WTC11 (cell line): Measurements from ENCODE around the gene ADGRB2. TPM values are rescaled to one million over a fixed set of nuclear protein-coding genes. Genes with fewer than 3 reads are reported as not detected.

Experiments used
- ATAC-seq: fragments of 200-7000 bp; cut with Tn5 transposase; 2 replicates; pipeline ENCODE4 v1.10.0; 2021; ENCODE audit warnings: mild to moderate bottlenecking, moderate library complexity
- CTCF ChIA-PET: fragments of 300-600 bp; sonication (Branson Sonifier 250); formaldehyde crosslinking; loops from one replicate; lab custom pipeline; 2021; ENCODE audit warnings: antibody characterized with exemption; lab: Charles Lee
- POLR2A ChIA-PET: fragments of 350-600 bp; sonication (Branson Sonifier 250); formaldehyde crosslinking; loops from one replicate; lab custom pipeline; 2021; ENCODE audit warnings: antibody characterized with exemption; lab: Charles Lee
- DNase-seq: peaks from one replicate; pipeline ENCODE4 v3.0.0; 2021; ENCODE audit warnings: low spot score
- H3K27ac Mint-ChIP-seq: 2 replicates; pipeline ENCODE4 v1.8.0; 2021; ENCODE audit warnings: mixed read lengths
- H3K27me3 Mint-ChIP-seq: 2 replicates; pipeline ENCODE4 v1.8.0; 2021; ENCODE audit warnings: low read depth, mild to moderate bottlenecking, moderate library complexity, mixed read lengths
- H3K36me3 Mint-ChIP-seq: 2 replicates; pipeline ENCODE4 v1.8.0; 2021; ENCODE audit warnings: mixed read lengths
- H3K4me1 Mint-ChIP-seq: 2 replicates; pipeline ENCODE4 v1.8.0; 2022; ENCODE audit warnings: mixed read lengths
- H3K4me3 Mint-ChIP-seq: 2 replicates; pipeline ENCODE4 v1.8.0; 2021; ENCODE audit warnings: mild to moderate bottlenecking, moderate library complexity, mixed read lengths
- H3K9me3 Mint-ChIP-seq: 2 replicates; pipeline ENCODE4 v1.8.0; 2021; ENCODE audit warnings: mixed read lengths
- CREM ChIP-seq: sonication (generic); formaldehyde crosslinking; IDR thresholded peaks from 2 replicates; pipeline ENCODE4 v1.8.1; 2022; ENCODE audit warnings: mild to moderate bottlenecking, missing genetic modification reagents, moderate library complexity
- FOXJ3 ChIP-seq: sonication (generic); formaldehyde crosslinking; IDR thresholded peaks from 2 replicates; pipeline ENCODE4 v1.9.0; 2021; ENCODE audit warnings: missing genetic modification reagents, mild to moderate bottlenecking, borderline replicate concordance
- FOXK1 ChIP-seq: sonication (generic); formaldehyde crosslinking; IDR thresholded peaks from 2 replicates; pipeline ENCODE4 v1.8.0; 2022; ENCODE audit warnings: mild to moderate bottlenecking, moderate library complexity, missing genetic modification reagents
- GRHL2 ChIP-seq: fragments of 250-450 bp; sonication (Bioruptor Pico); IDR thresholded peaks from 2 replicates; pipeline ENCODE4 v1.8.0; 2022; ENCODE audit warnings: mild to moderate bottlenecking, moderate library complexity; ENCODE audit not compliant: insufficient replicate concordance, severe bottlenecking
- GTF2I ChIP-seq: fragments of 250-450 bp; sonication (Bioruptor Pico); conservative IDR thresholded peaks from 2 replicates; pipeline ENCODE4 v1.4.0; 2021; ENCODE audit warnings: mild to moderate bottlenecking
- HMGA2 ChIP-seq: fragments of 250-450 bp; sonication (Bioruptor Pico); IDR thresholded peaks from 2 replicates; pipeline ENCODE4 v1.4.0; 2021; ENCODE audit warnings: mild to moderate bottlenecking, moderate library complexity
- IRF2 ChIP-seq: sonication (generic); formaldehyde crosslinking; IDR thresholded peaks from 2 replicates; pipeline ENCODE4 v1.8.0; 2022; ENCODE audit warnings: low read depth, missing genetic modification reagents, borderline replicate concordance
- JUN ChIP-seq: sonication (generic); formaldehyde crosslinking; IDR thresholded peaks from 2 replicates; pipeline ENCODE4 v1.8.0; 2023; ENCODE audit warnings: mild to moderate bottlenecking, missing genetic modification reagents
- KAT7 ChIP-seq: sonication (generic); formaldehyde crosslinking; IDR thresholded peaks from 2 replicates; pipeline ENCODE4 v1.8.1; 2023; ENCODE audit warnings: missing genetic modification reagents, mild to moderate bottlenecking, borderline replicate concordance
- NFE2L1 ChIP-seq: sonication (generic); formaldehyde crosslinking; IDR thresholded peaks from 2 replicates; pipeline ENCODE4 v1.8.1; 2023; ENCODE audit warnings: missing genetic modification reagents
- NR1H2 ChIP-seq: sonication (generic); formaldehyde crosslinking; IDR thresholded peaks from 2 replicates; pipeline ENCODE4 v1.9.0; 2021; ENCODE audit warnings: mild to moderate bottlenecking, moderate library complexity, missing genetic modification reagents
- OVOL2 ChIP-seq: fragments of 250-450 bp; sonication (Bioruptor Pico); IDR thresholded peaks from 2 replicates; pipeline ENCODE4 v1.9.0; 2021; ENCODE audit warnings: mild to moderate bottlenecking, borderline replicate concordance
- PRRX2 ChIP-seq: fragments of 250-450 bp; sonication (Bioruptor Pico); IDR thresholded peaks from 2 replicates; pipeline ENCODE4 v1.8.0; 2021; ENCODE audit warnings: mild to moderate bottlenecking
- RELA ChIP-seq: sonication (generic); formaldehyde crosslinking; IDR thresholded peaks from 2 replicates; pipeline ENCODE4 v1.8.1; 2022; ENCODE audit warnings: missing genetic modification reagents, mild to moderate bottlenecking, borderline replicate concordance
- SOX15 ChIP-seq: fragments of 250-450 bp; sonication (Bioruptor Pico); IDR thresholded peaks from 2 replicates; pipeline ENCODE4 v1.9.0; 2021; ENCODE audit warnings: mild to moderate bottlenecking
- TEAD4 ChIP-seq: sonication (generic); formaldehyde crosslinking; IDR thresholded peaks from 2 replicates; pipeline ENCODE4 v1.8.0; 2022; ENCODE audit warnings: mild to moderate bottlenecking, missing genetic modification reagents
- TP53 ChIP-seq: sonication (generic); formaldehyde crosslinking; IDR thresholded peaks from 2 replicates; pipeline ENCODE4 v1.8.1; 2023; ENCODE audit warnings: mild to moderate bottlenecking, missing genetic modification reagents
- USF1 ChIP-seq: sonication (generic); formaldehyde crosslinking; IDR thresholded peaks from 2 replicates; pipeline ENCODE4 v1.8.0; 2022; ENCODE audit warnings: mild to moderate bottlenecking, missing genetic modification reagents
- ZBTB21 ChIP-seq: sonication (generic); formaldehyde crosslinking; IDR thresholded peaks from 2 replicates; pipeline ENCODE4 v1.8.1; 2023; ENCODE audit warnings: mild to moderate bottlenecking, missing genetic modification reagents, borderline replicate concordance
- ZNF121 ChIP-seq: sonication (generic); formaldehyde crosslinking; IDR thresholded peaks from 2 replicates; pipeline ENCODE4 v1.8.0; 2023; ENCODE audit warnings: missing genetic modification reagents
- ZNF138 ChIP-seq: sonication (generic); formaldehyde crosslinking; conservative IDR thresholded peaks from 2 replicates; pipeline ENCODE4 v1.8.1; 2022; ENCODE audit warnings: mild to moderate bottlenecking, moderate library complexity, missing genetic modification reagents
- ZNF219 ChIP-seq: sonication (generic); formaldehyde crosslinking; IDR thresholded peaks from 2 replicates; pipeline ENCODE4 v1.8.0; 2023; ENCODE audit warnings: missing genetic modification reagents, mild to moderate bottlenecking, borderline replicate concordance
- ZNF263 ChIP-seq: sonication (generic); formaldehyde crosslinking; IDR thresholded peaks from 2 replicates; pipeline ENCODE4 v1.8.1; 2022; ENCODE audit warnings: low read depth, mild to moderate bottlenecking, moderate library complexity, missing genetic modification reagents
- ZNF423 ChIP-seq: fragments of 250-450 bp; sonication (Bioruptor Pico); IDR thresholded peaks from 2 replicates; pipeline ENCODE4 v2.1.2; 2022; ENCODE audit warnings: mild to moderate bottlenecking, moderate library complexity
- total RNA-seq: library from RNA; stranded (reverse); gene quantifications from 3 replicates; pipeline ENCODE4 v1.2.3, GENCODE V29; 2021
- TF ChIP-seq, protein P1 (sequence below): fragments of 250-450 bp; sonication (Bioruptor Pico); IDR thresholded peaks from 2 replicates; pipeline ENCODE4 v1.9.0; 2021; ENCODE audit warnings: mild to moderate bottlenecking, borderline replicate concordance

The ADGRB2 gene
- total RNA-seq, 1 experiment from 2014 or later: 39.3 TPM

GRCh38 chr1:31742462-31743212, 21.5 kb downstream of the ADGRB2 start (continued):
- TF ChIP-seq, protein P1, sequence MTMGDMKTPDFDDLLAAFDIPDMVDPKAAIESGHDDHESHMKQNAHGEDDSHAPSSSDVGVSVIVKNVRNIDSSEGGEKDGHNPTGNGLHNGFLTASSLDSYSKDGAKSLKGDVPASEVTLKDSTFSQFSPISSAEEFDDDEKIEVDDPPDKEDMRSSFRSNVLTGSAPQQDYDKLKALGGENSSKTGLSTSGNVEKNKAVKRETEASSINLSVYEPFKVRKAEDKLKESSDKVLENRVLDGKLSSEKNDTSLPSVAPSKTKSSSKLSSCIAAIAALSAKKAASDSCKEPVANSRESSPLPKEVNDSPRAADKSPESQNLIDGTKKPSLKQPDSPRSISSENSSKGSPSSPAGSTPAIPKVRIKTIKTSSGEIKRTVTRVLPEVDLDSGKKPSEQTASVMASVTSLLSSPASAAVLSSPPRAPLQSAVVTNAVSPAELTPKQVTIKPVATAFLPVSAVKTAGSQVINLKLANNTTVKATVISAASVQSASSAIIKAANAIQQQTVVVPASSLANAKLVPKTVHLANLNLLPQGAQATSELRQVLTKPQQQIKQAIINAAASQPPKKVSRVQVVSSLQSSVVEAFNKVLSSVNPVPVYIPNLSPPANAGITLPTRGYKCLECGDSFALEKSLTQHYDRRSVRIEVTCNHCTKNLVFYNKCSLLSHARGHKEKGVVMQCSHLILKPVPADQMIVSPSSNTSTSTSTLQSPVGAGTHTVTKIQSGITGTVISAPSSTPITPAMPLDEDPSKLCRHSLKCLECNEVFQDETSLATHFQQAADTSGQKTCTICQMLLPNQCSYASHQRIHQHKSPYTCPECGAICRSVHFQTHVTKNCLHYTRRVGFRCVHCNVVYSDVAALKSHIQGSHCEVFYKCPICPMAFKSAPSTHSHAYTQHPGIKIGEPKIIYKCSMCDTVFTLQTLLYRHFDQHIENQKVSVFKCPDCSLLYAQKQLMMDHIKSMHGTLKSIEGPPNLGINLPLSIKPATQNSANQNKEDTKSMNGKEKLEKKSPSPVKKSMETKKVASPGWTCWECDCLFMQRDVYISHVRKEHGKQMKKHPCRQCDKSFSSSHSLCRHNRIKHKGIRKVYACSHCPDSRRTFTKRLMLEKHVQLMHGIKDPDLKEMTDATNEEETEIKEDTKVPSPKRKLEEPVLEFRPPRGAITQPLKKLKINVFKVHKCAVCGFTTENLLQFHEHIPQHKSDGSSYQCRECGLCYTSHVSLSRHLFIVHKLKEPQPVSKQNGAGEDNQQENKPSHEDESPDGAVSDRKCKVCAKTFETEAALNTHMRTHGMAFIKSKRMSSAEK: no peak
- no peak for TF ChIP-seq RELA
- TF ChIP-seq SOX15 (CRISPR knock-in tag): no peak
- no peak for TF ChIP-seq GTF2I (CRISPR knock-in tag)
- TF ChIP-seq TP53 (CRISPR knock-in tag): no peak
- no peak for TF ChIP-seq ZNF219 (CRISPR knock-in tag)
- TF ChIP-seq HMGA2 (CRISPR knock-in tag): no peak
- TF ChIP-seq NFE2L1: no peak
- TF ChIP-seq NR1H2: no peak
- TF ChIP-seq CREM (CRISPR knock-in tag): no peak
- TF ChIP-seq JUN: no peak
- 0 out of 2 replicates have a peak, but pooled peaks have one; percentile 50 for TF ChIP-seq USF1 (CRISPR knock-in tag)
- TF ChIP-seq OVOL2: no peak
- TF ChIP-seq, all 79 proteins: peak for 6

DNA sequence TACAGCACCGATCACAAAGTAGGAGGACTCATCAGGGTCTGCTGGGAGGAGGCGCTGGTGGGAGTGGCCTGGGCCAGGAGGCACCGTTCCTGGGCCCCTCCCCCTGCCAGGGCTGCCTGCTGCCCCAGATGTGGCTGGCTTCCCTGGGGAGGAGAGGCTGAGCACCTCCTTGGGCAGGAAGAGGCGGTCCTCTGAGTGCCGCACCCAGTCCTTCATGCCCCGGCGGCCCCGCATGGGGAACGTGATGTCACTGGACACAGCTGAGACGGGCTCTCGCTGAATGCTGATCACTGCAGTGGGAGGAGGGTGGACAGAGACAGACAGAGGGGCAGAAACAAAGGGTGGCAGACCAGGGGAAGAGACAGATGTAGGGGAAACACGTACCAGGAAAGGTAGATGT, 24.8 kb downstream of the ADGRB2 start:
- DNase-seq: peak; percentile 62
- no peaks in the 10 kb centered on the region for H3K27me3 Mint-ChIP-seq
- TF ChIP-seq ZNF263 (CRISPR knock-in tag) (peak; percentile 82; the same call in 1 of the 2 replicates), ZNF121 (no peak)
- TF ChIP-seq, all 79 proteins: peak for 1
- no peak overlapping the region for H3K4me3 Mint-ChIP-seq
- peak overlapping the region; percentile 5 for H3K27ac Mint-ChIP-seq
- ChIA-PET CTCF (interaction anchor here (0.8 kb wide), 1 partner anchor 53 kb away, joined by 3 read pairs; no protein-coding TSS in a partner anchor), POLR2A (no interaction called here)
- H3K9me3 Mint-ChIP-seq: no peaks in the 10 kb centered on the region
- peaks cover 12% of the 10 kb centered on the region for H3K4me1 Mint-ChIP-seq
- no peaks in the 10 kb centered on the region for H3K36me3 Mint-ChIP-seq
- ATAC-seq: peak; percentile 82

DNA sequence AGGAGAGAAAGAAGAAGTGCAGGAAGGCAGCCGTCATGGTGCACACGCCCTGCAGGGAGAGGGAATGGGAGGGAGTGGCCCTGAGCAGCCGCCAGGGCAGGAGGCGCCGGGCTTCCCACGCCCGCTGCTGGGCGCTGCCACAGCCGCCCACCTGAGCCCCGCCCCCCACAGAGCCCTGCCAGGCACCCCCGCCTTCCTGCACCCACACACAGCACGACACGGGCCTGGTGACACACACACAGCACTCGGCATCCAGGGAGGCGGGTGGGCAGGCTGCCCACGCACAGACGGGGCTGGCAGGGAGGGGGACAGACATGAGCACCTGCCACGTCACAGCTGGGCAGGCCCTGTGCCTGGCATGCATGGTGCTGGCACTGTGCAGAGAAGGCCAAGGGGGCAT, 27.5 kb downstream of the ADGRB2 start:
- Mint-ChIP-seq H3K27ac (no peak overlapping the region), H3K27me3 (no peaks in the 10 kb centered on the region), H3K4me3 (no peak overlapping the region), H3K4me1 (peaks cover 5% of the 10 kb centered on the region), H3K9me3 (no peaks in the 10 kb centered on the region), H3K36me3 (no peaks in the 10 kb centered on the region)
- CTCF ChIA-PET: interaction anchor here (6.3 kb wide), 1 partner anchor 22 kb away, joined by 44 read pairs; no protein-coding TSS in a partner anchor
- DNase-seq: no peak
- POLR2A ChIA-PET: no interaction called here
- ATAC-seq: no peak
- TF ChIP-seq FOXJ3 (CRISPR knock-in tag): no peak
- TF ChIP-seq NR1H2: no peak
- TF ChIP-seq FOXK1: no peak
- TF ChIP-seq, protein P1: no peak
- no peak for TF ChIP-seq SOX15 (CRISPR knock-in tag)
- no peak for TF ChIP-seq IRF2 (CRISPR knock-in tag)
- TF ChIP-seq USF1 (CRISPR knock-in tag): no peak
- no peak for TF ChIP-seq ZNF138 (CRISPR knock-in tag)
- no peak for TF ChIP-seq TP53 (CRISPR knock-in tag)
- TF ChIP-seq GRHL2 (CRISPR knock-in tag): no peak
- TF ChIP-seq TEAD4: no peak
- no peak for TF ChIP-seq ZNF423
- TF ChIP-seq KAT7: no peak
- TF ChIP-seq PRRX2 (CRISPR knock-in tag): no peak
- no peak for TF ChIP-seq ZBTB21 (CRISPR knock-in tag)
